ENCODE data around the gene RGL2.
A peak's percentile ranks its signal among the peaks of the same experiment; 100 is the strongest.

The RGL2 gene

GRCh38 chr6:33316603-33317418, 18.1 kb upstream of the RGL2 start:
- no peak for DNase-seq

- DNase-seq = no peak
These were observed 17.3 kb upstream of the RGL2 start for GRCh38 chr6:33315793-33316602.

GRCh38 chr6:33314943-33315792, 16.4 kb upstream of the RGL2 start:
- peak; percentile 67 for DNase-seq

- peak; percentile 89 for DNase-seq
These were observed 15.8 kb upstream of the RGL2 start for GRCh38 chr6:33314515-33314942.

GRCh38 chr6:33313709-33314514, 15.2 kb upstream of the RGL2 start, which contains the start of gene TAPBP:
TSS of gene TAPBP (minus strand) at chr6:33314078. CDS start at chr6:33314041, 37 bp downstream.
- DNase-seq = peak; percentile 68

- DNase-seq = peak; percentile 54
These were observed 14.5 kb upstream of the RGL2 start for GRCh38 chr6:33313105-33313708.

- DNase-seq = peak; percentile 89
These were observed 13.8 kb upstream of the RGL2 start for GRCh38 chr6:33312361-33313104.

GRCh38 chr6:33306356-33306755, 7.6 kb upstream of the RGL2 start:
- DNase-seq = no peak

- no peak for DNase-seq
These were observed 6.3 kb upstream of the RGL2 start for GRCh38 chr6:33305052-33305451.

- no peak for DNase-seq
These were observed 5.5 kb upstream of the RGL2 start for GRCh38 chr6:33304216-33304615.

- DNase-seq = no peak
These were observed 3.1 kb upstream of the RGL2 start for GRCh38 chr6:33301877-33302276.

- DNase-seq = peak; percentile 88
These were observed 649 bp upstream of the RGL2 start for GRCh38 chr6:33299237-33299944.

GRCh38 chr6:33297956-33298772, 578 bp downstream of the RGL2 start:
- DNase-seq = no peak

GRCh38 chr6:33297406-33297955, 1.3 kb downstream of the RGL2 start:
- DNase-seq = no peak

GRCh38 chr6:33296797-33297405, 1.8 kb downstream of the RGL2 start:
- DNase-seq = no peak

GRCh38 chr6:33295621-33296369, 2.9 kb downstream of the RGL2 start:
- DNase-seq = no peak

GRCh38 chr6:33294086-33294823, 4.5 kb downstream of the RGL2 start:
- DNase-seq = no peak

Measured in NCI-H748 treated with DMSO at 0.1 percent for 48 hours (cell line).